ENCODE data around the gene DGKI.

- TF ChIP-seq L3MBTL2 (conservative IDR thresholded peaks at IDR 0.05) (no peak), FOXK2 (IDR thresholded peaks at IDR 0.05) (no peak), SUZ12 (IDR thresholded peaks at IDR 0.05) (no peak)
These were observed 372.2 kb downstream of the DGKI start for GRCh38 chr7:137474540-137475026.
